NCI-H69 (cell line): ENCODE measurements around the gene TXNDC16.
A peak's percentile ranks its signal among the peaks of the same experiment; 100 is the strongest.

Experiments used
- DNase-seq: peaks from one replicate; lab custom pipeline; 2025; lab: John Stamatoyannopoulos, UW

The TXNDC16 gene

GRCh38 chr14:52443506-52443905 lies 108.8 kb downstream of the TXNDC16 start:
- DNase-seq = no peak

DNA sequence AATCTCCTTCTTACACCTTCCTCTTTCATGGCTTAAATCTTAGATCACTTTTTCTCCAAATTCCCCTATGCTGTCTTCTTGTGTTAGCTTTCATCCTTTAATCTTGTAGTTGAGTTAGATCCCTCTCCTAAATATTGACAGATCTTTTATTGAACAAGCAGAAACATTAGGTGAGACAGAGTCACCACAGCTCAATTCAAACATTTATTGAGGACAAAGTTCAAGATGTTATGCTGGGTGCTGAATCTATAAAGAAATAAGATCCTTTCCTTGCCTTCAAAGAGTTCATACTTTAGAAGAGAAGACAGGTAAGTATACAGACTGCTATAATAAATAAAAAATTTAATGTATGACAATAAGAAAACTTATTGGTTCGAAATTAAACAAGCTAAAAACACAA lies 109.7 kb downstream of the TXNDC16 start:
- DNase-seq = no peak

- DNase-seq = no peak
These were observed 110.1 kb downstream of the TXNDC16 start for GRCh38 chr14:52442166-52442565.

GRCh38 chr14:52439476-52439875 lies 112.8 kb downstream of the TXNDC16 start:
- DNase-seq = no peak

- DNase-seq = no peak
These were observed 117.3 kb downstream of the TXNDC16 start for GRCh38 chr14:52434955-52435354.

- DNase-seq = no peak
These were observed 121.8 kb downstream of the TXNDC16 start for GRCh38 chr14:52430474-52430873.

- no peak for DNase-seq
These were observed 122.9 kb downstream of the TXNDC16 start for GRCh38 chr14:52429451-52429850.

DNA sequence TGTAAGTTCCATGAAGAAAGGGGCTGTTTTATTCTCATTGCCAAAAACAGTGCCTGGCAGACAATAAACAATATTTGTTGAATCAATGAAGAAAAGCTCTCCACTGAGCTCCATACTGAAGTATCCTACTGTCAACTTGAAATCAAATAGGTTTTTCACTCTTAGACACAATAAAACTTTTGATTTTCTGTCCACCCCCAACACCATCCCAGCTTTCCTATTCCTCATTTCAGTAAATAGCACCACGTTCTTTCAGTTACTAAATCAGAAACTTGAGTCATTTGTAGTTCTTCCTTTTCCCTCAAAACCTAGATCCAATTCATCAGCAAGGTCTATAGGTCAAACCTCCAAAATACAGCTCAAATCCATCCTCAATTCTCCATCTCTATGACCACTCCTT lies 124.8 kb downstream of the TXNDC16 start:
- no peak for DNase-seq

DNA sequence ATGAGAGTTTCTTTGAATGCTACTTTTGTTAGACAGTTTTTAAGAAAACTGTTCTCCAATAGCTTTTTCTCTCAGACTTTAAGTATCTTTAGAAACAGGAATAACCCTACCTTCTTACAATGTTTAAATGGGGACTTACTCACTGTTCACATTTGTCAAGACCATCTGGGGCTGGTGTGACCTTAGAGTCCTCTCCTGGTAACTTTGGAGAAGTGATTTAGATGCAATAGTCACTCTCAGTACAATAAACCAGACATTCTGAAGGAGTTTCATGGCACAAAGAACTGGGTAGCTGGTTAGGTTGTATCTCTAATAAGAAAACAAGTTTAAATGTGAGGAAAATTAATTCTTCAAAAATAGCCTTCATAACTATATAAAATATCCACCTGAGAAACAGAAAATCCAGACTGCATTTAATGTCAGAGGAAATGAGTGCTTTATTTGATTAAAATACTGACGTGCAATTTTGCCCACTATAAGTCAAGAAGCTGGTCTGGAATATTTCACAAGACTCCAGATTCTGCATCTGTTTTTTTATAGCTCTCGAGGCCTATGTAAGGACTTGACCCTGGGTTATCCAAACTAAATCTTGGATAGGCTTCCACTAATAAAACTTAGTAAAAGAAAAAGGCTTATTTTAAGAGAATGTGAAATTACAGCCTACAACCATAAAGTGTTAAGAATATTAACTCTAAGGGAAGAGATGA lies 129.5 kb downstream of the TXNDC16 start:
- no peak for DNase-seq

GRCh38 chr14:52417139-52417538 lies 135.2 kb downstream of the TXNDC16 start:
- no peak for DNase-seq

DNA sequence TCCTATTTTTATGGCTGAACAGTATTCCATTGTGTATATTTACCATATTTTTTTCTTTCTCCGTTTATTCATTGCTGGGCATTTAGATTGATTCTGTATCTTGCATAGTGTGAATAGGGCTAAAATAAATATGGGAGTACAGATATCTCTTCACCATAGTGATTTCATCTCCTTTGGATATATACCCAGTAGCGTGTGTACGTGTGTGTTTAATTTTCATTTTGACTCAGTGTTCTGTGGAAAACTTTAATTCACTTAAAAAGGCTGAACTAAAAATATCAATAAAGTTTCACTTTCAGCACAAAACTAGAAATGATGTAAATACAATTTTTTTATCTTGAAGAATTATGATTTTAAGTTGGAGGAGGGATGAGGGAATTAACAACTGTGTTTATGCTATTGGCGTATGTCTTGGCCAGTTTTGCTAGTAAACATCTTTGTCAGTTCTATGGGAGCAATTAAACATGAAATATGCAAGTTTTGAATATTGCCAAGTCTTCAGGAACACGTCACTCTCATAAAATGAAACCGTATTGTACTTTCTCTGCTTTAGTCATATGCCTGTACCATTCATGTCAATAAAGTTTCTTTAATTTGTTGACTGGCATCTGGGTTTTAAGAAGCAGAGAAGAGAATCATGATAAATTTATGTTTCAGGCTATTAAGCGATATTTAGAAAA lies 138.4 kb downstream of the TXNDC16 start:
- DNase-seq = no peak

DNA sequence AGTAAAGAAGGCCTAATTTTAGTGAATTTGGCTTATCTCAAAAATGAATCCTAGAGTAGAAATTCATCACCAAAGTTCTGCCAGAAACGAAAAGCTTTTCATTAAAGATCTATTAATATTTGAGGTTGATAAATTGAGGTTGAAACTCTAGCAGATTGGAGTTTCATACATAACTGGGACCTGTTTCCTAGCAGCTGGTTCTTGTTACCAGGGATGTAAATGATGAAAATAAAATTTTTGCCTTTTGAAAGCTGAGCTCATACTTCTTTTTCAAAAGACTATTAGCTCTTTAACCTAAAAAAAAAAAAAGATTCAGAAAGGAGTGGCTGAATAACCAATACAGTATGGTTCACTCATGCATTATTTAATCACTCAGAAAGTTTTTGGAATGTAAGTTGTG lies 139.9 kb downstream of the TXNDC16 start:
- DNase-seq = no peak

DNA sequence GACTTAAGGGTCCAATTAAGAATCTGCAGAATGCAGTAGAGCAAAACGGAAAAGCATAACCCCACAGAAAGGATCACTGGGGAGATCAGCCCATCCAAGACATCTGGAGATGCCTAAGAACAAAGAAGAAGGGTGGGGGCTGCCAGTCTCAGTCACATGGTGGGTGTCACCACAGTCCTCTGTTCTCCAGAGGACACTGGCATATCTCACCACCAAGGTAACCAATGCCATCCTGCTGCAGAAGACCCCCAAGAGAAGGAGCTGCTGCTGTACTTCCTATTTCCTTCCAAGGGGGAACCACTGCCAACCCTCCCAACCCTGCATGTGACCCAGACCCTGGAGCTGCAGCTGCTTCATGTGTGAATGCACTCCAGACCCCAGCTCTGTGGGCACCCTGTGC lies 147.0 kb downstream of the TXNDC16 start:
- no peak for DNase-seq

DNA sequence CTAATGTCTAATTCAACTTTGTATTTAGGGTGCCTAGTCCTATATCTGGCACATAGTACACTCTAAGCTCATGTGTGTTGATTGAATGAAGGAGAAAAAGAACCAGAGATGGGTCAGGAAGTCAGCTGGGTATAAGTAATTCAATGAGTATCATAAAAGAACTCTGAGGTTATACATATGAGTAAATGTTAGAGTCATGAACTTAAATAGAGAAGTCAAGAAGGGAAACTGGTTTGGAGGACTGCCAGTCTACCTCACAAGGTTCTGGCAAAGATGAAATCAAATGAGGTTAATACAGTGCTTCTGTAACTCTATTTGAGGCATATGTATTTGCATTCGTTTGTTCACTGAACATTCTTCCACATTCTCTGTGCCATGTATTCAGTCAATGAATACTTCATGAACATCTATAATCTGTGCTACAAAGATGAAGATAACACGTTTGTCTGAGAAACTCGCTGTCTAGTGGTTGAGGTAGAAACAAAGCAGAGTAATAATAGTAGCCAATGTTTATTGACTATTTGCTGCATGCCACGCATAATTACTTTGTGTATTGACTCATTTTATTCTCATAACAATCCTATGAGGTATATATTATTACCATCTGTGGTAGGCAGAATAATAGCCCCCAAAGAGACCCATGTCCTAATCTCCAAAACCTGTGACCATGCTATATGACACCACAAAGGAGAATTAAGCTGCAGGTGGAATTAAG lies 149.3 kb downstream of the TXNDC16 start:
- DNase-seq = no peak

GRCh38 chr14:52400846-52401245 lies 151.5 kb downstream of the TXNDC16 start:
- no peak for DNase-seq

DNA sequence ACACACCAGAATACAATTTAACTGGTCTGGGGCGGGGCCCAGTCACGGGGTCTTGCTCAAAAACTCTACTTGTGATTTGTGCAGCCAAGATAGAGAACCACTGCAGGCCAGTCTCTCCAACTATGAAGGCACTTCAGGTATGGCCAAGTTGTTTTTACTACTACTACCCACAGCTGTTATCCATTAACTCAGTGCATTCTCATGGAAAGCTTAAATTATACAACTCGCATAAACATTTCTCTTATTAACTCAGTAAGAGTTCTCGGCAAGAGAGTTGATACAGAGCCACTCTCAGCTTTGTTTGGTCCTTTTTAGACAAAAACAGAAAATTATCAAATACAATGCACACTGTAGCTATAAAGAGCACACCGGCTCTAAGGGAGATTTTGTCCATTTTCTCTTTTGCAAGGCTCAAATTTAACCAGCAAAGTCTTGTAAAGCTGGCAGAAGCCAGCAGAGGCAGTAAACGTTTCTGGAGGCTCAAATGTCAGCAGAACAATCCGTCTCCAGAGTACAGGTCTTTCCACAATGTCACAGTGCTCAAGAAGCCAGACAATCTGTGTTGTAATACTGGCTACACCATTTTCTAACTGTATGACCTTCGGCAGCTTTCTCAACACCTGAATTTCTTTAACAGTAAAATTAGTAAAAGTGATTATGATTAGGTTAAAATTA lies 152.2 kb downstream of the TXNDC16 start:
- DNase-seq = peak; percentile 25

DNA sequence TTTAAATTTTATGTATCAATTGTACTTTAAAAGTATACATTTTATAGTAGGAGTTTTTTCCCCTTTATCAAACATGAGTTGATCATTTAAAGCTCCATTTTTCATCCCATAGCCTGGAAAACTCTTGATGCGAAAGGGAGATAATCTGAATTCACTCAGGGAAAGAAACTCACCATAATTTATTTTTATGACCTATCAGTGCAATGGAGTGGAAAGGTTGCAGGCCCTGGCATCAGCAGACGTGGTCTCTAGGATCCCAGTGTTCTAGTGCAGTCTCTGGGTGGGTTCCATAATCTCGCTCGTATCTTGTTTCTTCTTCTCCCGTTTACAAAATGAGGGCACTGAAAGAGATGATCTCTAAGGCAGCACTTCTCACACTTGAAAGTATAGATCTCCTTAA lies 153.2 kb downstream of the TXNDC16 start:
- no peak for DNase-seq

DNA sequence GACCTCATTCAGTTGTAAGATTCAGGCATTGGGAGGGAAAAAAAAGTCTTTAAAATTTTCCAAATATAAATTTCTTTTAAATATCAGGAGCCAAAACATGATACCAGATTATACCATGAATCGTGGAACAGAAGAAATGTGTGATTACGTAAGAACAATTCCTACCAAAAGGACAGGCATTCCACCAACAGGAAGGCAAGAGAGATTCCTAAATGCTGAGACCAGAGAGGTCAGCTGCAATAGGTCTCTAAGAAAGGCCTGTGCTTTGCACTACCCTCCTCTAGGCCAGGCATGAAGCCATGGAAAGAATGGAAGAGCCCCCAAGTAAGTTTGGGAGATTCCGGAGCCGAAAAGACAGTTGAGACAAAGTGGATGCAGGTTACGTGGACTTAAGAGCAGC lies 154.5 kb downstream of the TXNDC16 start:
- DNase-seq = no peak

- no peak for DNase-seq
These were observed 156.6 kb downstream of the TXNDC16 start for GRCh38 chr14:52395728-52396127.

DNA sequence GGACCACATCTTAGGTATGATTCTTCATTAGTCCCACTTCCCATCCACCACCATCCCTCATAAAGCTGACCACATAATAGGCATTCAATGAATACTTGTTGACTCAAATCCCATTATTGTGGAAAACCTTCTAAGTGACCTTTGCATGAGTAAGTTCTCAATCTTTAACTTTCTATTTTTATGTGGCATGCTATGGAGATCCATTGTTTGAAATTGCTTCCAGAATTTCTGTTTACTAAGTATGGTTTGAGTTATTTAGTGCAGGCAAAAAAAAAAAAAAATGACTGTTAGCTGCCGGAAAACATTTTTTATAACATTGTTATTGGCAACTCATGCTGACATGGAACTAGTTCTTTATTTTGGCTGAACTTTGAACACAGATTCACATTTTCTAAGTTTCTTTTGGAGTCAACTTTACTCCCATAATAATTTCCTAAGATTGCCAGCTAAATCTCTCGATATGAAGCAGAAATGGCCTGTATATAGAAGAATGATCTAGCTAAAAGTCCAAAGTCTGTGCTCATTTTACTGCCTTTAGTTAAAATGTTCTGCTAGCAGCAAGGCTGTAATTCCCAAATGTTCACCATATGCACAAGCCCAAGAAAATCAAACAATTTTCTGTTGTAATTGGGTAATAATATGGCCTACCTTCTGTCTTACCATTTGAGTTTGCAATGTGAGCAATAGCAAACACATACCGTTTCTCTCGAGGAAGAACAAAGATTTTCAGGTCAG lies 160.3 kb downstream of the TXNDC16 start:
- no peak for DNase-seq
